A673 (cell line): ENCODE results near the gene TRAM2.

Source experiments
- CTCF ChIP-seq: fragments of 300-800, 200-600 bp; sonication (generic); conservative IDR thresholded peaks from 2 replicates; pipeline ENCODE4 v1.5.1; 2017; ENCODE audit warnings: low read depth, mild to moderate bottlenecking, antibody characterized with exemption, low read length, moderate library complexity, mixed read lengths
- EZH2 ChIP-seq: fragments of 200-600 bp; sonication (generic); IDR thresholded peaks from 2 replicates; pipeline ENCODE4 v1.6.1; 2017; ENCODE audit warnings: borderline replicate concordance, low read depth, mild to moderate bottlenecking, mixed read lengths, antibody characterized with exemption, low read length; ENCODE audit not compliant: poor library complexity, severe bottlenecking

GRCh38 chr6:52474173-52474572, 102.7 kb downstream of the TRAM2 start:
- TF ChIP-seq CTCF (no peak), EZH2 (no peak)
